Vagina (tissue), 2 donors: Measurements from ENCODE around the gene MRPL55. TPM values are rescaled to one million over a fixed set of nuclear protein-coding genes. Genes with fewer than 3 reads are reported as not detected.
A peak's percentile ranks its signal among the peaks of the same experiment; 100 is the strongest.

Experiments
- DNase-seq, 2 donors: peaks; one replicate each; pipeline ENCODE4 v3.0.0-alpha.2; 2017; ENCODE audit errors: extremely low spot score in 2 of 2
- H3K27ac ChIP-seq: fragments of 200-600 bp; sonication (generic); one replicate; pipeline ENCODE4 v1.5.1; 2019
- H3K27me3 ChIP-seq: fragments of 200-600 bp; sonication (generic); one replicate; pipeline ENCODE4 v1.5.1; 2019
- H3K36me3 ChIP-seq, 2 donors: fragments of 200-600 bp; sonication (generic); one replicate each; pipeline ENCODE4 v1.5.1; 2017 to 2019
- H3K4me1 ChIP-seq: fragments of 200-600 bp; sonication (generic); one replicate; pipeline ENCODE4 v1.5.1; 2019
- H3K4me3 ChIP-seq, 2 donors: fragments of 200-600 bp; sonication (generic); 1 replicate in 1 of 2; 2 replicates in 1 of 2; pipeline ENCODE4 v1.5.1; 2016 to 2019
- H3K9me3 ChIP-seq: fragments of 200-600 bp; sonication (generic); one replicate; pipeline ENCODE4 v1.5.1; 2019
- POLR2A ChIP-seq, 2 donors: fragments of 450-650 bp; IDR thresholded peaks; one replicate each; pipeline ENCODE4 v1.6.1; 2017; ENCODE audit warnings: antibody characterized with exemption in 2 of 2, mild to moderate bottlenecking in 2 of 2, moderate library complexity in 2 of 2
- POLR2AphosphoS5 ChIP-seq, 2 donors: sonication (generic); formaldehyde crosslinking; IDR thresholded peaks; one replicate each; pipeline ENCODE4 v1.9.0; 2017; ENCODE audit warnings: antibody characterized with exemption in 2 of 2, mild to moderate bottlenecking in 2 of 2, low read depth in 1 of 2; ENCODE audit not compliant: insufficient read depth in 1 of 2
- intact Hi-C: fragments of 100-400 bp; cut with DNase I; formaldehyde crosslinking; loops from one replicate; pipeline ENCODE4 v1.15.1; 2023
- total RNA-seq: library from RNA; depleted of rRNA; stranded (reverse); fragments of >200 nt; gene quantifications from one replicate; pipeline ENCODE4 v1.2.3, GENCODE V29; 2016
- TF ChIP-seq, protein P1 (sequence below), 3 experiments: fragments of 450-650 bp in 2 of 3; fragments of 200-600 bp in 1 of 3; sonication (generic) in 1 of 3; IDR thresholded peaks; one replicate each; pipeline ENCODE4 v1.5.1; 2017 to 2019; ENCODE audit warnings: antibody characterized with exemption in 3 of 3, mild to moderate bottlenecking in 2 of 3, moderate library complexity in 2 of 3

Gene MRPL55
- total RNA-seq, 1 donor from 2014 or later: 73.7 TPM

DNA sequence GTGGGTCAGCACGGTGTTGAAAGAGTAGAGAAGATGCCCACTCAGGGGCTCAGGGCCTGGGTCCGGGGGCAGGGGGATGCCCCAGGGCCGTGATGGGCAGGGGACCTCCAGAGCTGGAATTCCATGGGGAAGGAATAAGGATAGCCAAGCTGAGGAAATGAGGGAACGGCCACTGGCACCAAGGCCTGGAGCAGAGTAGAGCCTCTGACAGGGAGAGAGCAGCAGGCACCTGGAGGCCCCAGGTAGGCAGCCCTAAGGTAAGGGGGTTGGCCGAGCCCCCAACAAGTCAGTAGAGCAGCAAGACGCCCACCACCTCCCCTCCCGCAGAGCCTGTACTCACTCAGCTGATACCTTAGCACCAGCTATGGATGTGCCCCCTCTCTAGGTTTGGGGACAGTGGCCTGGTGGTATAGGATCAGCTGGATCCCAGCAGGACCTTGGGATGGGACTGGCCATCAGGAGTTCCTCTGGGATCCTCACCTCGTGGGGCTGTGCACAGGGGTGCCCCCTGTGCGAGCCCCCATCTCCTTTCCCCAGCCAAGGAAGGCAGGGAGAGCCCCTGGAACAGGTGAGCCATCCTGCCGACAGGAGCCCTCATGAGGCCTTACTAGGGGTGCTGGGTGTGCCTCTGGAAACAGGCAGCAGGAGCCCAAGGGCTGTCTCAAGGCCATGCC is 47.6 kb downstream of the MRPL55 start:
- no peak for DNase-seq
- no peak overlapping the region for H3K27ac ChIP-seq
- H3K4me1 ChIP-seq: peaks cover 18% of the 10 kb centered on the region
- TF ChIP-seq, protein P1, sequence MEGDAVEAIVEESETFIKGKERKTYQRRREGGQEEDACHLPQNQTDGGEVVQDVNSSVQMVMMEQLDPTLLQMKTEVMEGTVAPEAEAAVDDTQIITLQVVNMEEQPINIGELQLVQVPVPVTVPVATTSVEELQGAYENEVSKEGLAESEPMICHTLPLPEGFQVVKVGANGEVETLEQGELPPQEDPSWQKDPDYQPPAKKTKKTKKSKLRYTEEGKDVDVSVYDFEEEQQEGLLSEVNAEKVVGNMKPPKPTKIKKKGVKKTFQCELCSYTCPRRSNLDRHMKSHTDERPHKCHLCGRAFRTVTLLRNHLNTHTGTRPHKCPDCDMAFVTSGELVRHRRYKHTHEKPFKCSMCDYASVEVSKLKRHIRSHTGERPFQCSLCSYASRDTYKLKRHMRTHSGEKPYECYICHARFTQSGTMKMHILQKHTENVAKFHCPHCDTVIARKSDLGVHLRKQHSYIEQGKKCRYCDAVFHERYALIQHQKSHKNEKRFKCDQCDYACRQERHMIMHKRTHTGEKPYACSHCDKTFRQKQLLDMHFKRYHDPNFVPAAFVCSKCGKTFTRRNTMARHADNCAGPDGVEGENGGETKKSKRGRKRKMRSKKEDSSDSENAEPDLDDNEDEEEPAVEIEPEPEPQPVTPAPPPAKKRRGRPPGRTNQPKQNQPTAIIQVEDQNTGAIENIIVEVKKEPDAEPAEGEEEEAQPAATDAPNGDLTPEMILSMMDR (IDR thresholded peaks at IDR 0.05): no peak
- TF ChIP-seq POLR2A (IDR thresholded peaks at IDR 0.05): no peak
- TF ChIP-seq POLR2AphosphoS5 (IDR thresholded peaks at IDR 0.05; ENCODE audit: insufficient read depth in 1 of 2, low read depth in 1 of 2): no peak
- intact Hi-C loops: no loop called here
- H3K27me3 ChIP-seq: peaks cover 13% of the 10 kb centered on the region
- H3K9me3 ChIP-seq: no peaks in the 10 kb centered on the region
- H3K36me3 ChIP-seq: no peaks in the 10 kb centered on the region
- no peak overlapping the region for H3K4me3 ChIP-seq

DNA sequence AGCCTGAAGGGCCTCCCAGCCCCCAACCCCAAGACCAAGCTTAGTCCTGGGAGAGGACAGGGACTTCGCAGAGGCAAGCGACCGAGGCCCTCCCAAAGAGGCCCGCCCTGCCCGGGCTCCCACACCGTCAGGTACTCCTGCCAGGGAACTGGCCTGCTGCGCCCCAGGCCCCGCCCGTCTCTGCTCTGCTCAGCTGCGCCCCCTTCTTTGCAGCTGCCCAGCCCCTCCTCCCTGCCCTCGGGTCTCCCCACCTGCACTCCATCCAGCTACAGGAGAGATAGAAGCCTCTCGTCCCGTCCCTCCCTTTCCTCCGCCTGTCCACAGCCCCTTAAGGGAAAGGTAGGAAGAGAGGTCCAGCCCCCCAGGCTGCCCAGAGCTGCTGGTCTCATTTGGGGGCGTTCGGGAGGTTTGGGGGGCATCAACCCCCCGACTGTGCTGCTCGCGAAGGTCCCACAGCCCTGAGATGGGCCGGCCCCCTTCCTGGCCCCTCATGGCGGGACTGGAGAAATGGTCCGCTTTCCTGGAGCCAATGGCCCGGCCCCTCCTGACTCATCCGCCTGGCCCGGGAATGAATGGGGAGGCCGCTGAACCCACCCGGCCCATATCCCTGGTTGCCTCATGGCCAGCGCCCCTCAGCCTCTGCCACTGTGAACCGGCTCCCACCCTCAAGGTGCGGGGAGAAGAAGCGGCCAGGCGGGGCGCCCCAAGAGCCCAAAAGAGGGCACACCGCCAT is 48.5 kb downstream of the MRPL55 start:
- H3K36me3 ChIP-seq: no peaks in the 10 kb centered on the region
- DNase-seq: no peak
- intact Hi-C loops: no loop called here
- H3K27ac ChIP-seq: no peak overlapping the region
- H3K4me1 ChIP-seq: peaks cover 18% of the 10 kb centered on the region
- H3K9me3 ChIP-seq: no peaks in the 10 kb centered on the region
- TF ChIP-seq POLR2AphosphoS5 (IDR thresholded peaks at IDR 0.05; ENCODE audit: insufficient read depth in 1 of 2, low read depth in 1 of 2) (no peak), POLR2A (IDR thresholded peaks at IDR 0.05) (no peak)
- TF ChIP-seq, protein P1 (IDR thresholded peaks at IDR 0.05): no peak
- H3K4me3 ChIP-seq: peak overlapping the region; percentile 19 to 33
- peaks cover 13% of the 10 kb centered on the region for H3K27me3 ChIP-seq

DNA sequence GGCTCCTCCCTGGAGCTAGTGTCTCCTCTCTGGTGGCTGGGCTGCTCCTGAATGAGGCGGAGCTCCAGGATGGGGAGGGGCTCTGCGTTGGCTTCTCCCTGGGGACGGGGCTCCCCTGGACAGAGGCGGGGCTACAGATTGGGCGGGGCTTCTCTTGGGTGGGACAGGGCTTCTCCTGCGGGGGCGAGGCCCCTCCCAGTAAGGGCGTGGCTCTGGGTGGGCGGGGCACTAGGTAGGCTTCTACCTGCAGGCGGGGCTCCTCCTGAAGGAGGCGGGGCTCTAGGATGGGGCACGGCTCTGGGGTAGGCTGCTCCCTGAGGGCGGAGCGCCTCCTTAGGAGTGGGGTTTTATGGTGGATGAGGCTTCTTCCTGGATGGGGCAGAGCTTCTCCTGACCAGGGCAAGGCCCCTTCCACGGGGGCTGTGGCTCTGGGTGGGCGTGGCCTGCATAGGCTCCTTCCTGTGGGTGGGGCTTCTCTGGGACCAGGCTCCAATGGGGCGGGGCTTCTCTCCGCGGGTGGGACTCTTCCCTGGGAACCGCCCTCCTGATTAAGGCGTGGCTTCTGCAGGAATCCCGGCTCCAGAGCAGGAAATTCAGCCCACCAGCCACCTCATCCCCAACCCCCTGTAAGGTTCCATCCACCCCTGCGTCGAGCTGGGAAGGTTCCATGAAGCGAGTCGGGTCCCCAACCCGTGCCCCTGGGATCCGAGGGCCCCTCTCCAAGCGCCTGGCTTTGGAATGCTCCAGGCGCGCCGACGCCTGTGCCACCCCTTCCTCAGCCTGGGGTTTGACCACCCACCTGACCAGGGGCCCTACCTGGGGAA is 49.3 kb downstream of the MRPL55 start:
- intact Hi-C loops: no loop called here
- H3K27ac ChIP-seq: no peak overlapping the region
- TF ChIP-seq POLR2AphosphoS5 (IDR thresholded peaks at IDR 0.05; ENCODE audit: insufficient read depth in 1 of 2, low read depth in 1 of 2): no peak
- TF ChIP-seq POLR2A (IDR thresholded peaks at IDR 0.05): no peak
- TF ChIP-seq, protein P1 (IDR thresholded peaks at IDR 0.05): no peak
- peaks cover 18% of the 10 kb centered on the region for H3K4me1 ChIP-seq
- H3K4me3 ChIP-seq: peak overlapping the region; percentile 19 to 33
- H3K9me3 ChIP-seq: no peaks in the 10 kb centered on the region
- peaks cover 13% of the 10 kb centered on the region for H3K27me3 ChIP-seq
- DNase-seq: no peak
- no peaks in the 10 kb centered on the region for H3K36me3 ChIP-seq

DNA sequence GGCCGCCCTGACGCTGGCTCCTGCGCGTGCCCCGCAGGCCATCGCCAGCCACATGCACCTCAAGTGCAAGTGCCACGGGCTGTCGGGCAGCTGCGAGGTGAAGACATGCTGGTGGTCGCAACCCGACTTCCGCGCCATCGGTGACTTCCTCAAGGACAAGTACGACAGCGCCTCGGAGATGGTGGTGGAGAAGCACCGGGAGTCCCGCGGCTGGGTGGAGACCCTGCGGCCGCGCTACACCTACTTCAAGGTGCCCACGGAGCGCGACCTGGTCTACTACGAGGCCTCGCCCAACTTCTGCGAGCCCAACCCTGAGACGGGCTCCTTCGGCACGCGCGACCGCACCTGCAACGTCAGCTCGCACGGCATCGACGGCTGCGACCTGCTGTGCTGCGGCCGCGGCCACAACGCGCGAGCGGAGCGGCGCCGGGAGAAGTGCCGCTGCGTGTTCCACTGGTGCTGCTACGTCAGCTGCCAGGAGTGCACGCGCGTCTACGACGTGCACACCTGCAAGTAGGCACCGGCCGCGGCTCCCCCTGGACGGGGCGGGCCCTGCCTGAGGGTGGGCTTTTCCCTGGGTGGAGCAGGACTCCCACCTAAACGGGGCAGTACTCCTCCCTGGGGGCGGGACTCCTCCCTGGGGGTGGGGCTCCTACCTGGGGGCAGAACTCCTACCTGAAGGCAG is 50.0 kb downstream of the MRPL55 start:
- H3K9me3 ChIP-seq: no peaks in the 10 kb centered on the region
- no peaks in the 10 kb centered on the region for H3K36me3 ChIP-seq
- intact Hi-C loops: no loop called here
- no peak overlapping the region for H3K27ac ChIP-seq
- DNase-seq: no peak
- peak overlapping the region; percentile 15 to 33 for H3K4me3 ChIP-seq
- peaks cover 18% of the 10 kb centered on the region for H3K4me1 ChIP-seq
- peaks cover 9% of the 10 kb centered on the region for H3K27me3 ChIP-seq
- peak in 1 of 2 donors; percentile 17 for TF ChIP-seq POLR2AphosphoS5 (IDR thresholded peaks at IDR 0.05; ENCODE audit: insufficient read depth in 1 of 2, low read depth in 1 of 2)
- TF ChIP-seq, protein P1 (IDR thresholded peaks at IDR 0.05): no peak
